Progenitor cell of endocrine pancreas (in vitro differentiated cells): ENCODE measurements around the gene RRP36. TPM values are rescaled to one million over a fixed set of nuclear protein-coding genes. Genes with fewer than 3 reads are reported as not detected.

Source experiments
- DNase-seq: peaks from one replicate; pipeline ENCODE4 v3.0.0; 2021; ENCODE audit warnings: low spot score; ENCODE audit not compliant: unreplicated experiment
- H3K27ac Mint-ChIP-seq: 2 replicates; pipeline ENCODE4 v1.8.0; 2021; ENCODE audit warnings: mild to moderate bottlenecking, moderate library complexity, mixed read lengths
- H3K27me3 Mint-ChIP-seq: 2 replicates; pipeline ENCODE4 v1.8.0; 2021; ENCODE audit warnings: mixed read lengths
- H3K36me3 Mint-ChIP-seq: 2 replicates; pipeline ENCODE4 v1.8.0; 2022; ENCODE audit warnings: mixed read lengths; ENCODE audit not compliant: insufficient read depth
- H3K4me1 Mint-ChIP-seq: 2 replicates; pipeline ENCODE4 v1.8.0; 2021; ENCODE audit warnings: low read depth, mixed read lengths
- H3K4me3 Mint-ChIP-seq: 2 replicates; pipeline ENCODE4 v1.8.0; 2021; ENCODE audit warnings: low read depth, mild to moderate bottlenecking, moderate library complexity, mixed read lengths
- H3K9me3 Mint-ChIP-seq: 2 replicates; pipeline ENCODE4 v1.8.0; 2021; ENCODE audit warnings: low read depth, mixed read lengths
- CTCF ChIP-seq: fragments of 200-600 bp; sonication (generic); IDR thresholded peaks from one replicate; pipeline ENCODE4 v1.5.0; 2021; ENCODE audit warnings: antibody characterized with exemption, mild to moderate bottlenecking; ENCODE audit not compliant: unreplicated experiment
- long read RNA-seq: library from polyadenylated mRNA; unstranded; transcript quantifications from one replicate; pipeline ENCODE4 v2.0.0, GENCODE V29; 2020
- total RNA-seq: library from RNA; stranded (reverse); gene quantifications from 2 replicates; pipeline ENCODE4 v1.2.1, GENCODE V29; 2021

The RRP36 gene, protein sequence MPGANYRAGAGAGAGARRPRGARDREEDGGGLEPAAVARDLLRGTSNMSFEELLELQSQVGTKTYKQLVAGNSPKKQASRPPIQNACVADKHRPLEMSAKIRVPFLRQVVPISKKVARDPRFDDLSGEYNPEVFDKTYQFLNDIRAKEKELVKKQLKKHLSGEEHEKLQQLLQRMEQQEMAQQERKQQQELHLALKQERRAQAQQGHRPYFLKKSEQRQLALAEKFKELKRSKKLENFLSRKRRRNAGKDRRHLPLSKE
- total RNA-seq = 60.6 and 62.4 TPM in 2 replicates
- long read RNA-seq = 0 reads

- DNase-seq = peak; percentile 49
- H3K4me3 Mint-ChIP-seq = peak within 1 kb of the TSS; percentile 98
- H3K36me3 Mint-ChIP-seq = peaks cover 14% of the 10 kb centered on the region
- no peaks in the 10 kb centered on the region for H3K9me3 Mint-ChIP-seq
- no peaks in the 10 kb centered on the region for H3K4me1 Mint-ChIP-seq
- H3K27me3 Mint-ChIP-seq = no peaks in the 10 kb centered on the region
- peak within 1 kb of the TSS; percentile 95 for H3K27ac Mint-ChIP-seq
- no peak for TF ChIP-seq CTCF
Observed at GRCh38 chr6:43021270-43022047, at the start of gene RRP36. RRP36 (plus strand) TSS chr6:43021623; CDS start chr6:43021655, 32 bp downstream.

DNA sequence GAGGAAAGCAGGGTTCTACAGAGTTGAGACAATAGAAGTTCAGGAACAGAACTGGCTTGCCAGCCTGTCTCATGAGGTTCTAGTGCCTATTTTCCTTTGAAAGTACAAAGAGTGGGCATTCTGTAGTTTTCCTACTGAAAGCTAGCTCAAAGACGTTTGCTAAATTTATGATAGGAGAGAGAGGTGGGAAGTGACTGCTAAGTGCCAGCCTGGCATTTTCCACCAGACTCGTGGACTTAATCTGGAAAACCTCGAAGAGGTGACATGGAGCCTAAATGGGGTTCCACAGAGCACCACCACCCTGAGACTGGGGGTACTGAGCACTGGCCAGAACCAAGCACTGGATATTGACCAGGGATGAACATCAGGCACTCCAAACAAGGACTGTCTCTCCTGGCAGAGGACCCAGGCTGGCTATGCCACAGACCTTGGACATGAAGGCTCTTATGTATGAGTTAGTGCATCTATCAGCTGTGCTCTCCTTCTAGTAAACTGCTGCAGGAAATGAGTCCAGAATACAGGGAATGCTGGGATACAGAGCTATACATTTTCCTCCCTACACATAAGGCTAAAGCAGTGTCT, 49.6 kb upstream of the RRP36 start:
- Mint-ChIP-seq H3K27ac (no peak overlapping the region), H3K27me3 (no peaks in the 10 kb centered on the region), H3K4me3 (no peak overlapping the region)

DNA sequence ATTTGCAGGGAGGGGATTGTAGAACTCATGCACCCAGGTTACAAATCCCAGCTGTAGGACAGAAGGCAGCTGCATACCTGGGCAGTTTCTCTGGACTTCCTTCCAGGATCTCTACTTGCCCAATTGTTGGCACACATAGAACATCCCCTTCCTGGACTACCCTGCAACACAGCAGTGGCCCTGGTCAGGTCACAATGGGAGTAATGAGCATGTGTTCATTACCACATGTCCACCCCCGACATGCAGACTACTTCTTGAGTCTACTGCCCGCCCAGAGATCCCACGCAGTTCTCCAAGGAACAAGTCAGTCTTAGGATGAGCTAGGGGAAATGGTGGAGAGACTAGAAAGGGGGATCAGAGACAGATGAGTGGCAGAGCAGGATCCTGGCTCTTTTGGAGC, 47.5 kb upstream of the RRP36 start:
- no peak overlapping the region for H3K27ac Mint-ChIP-seq
- peaks cover 6% of the 10 kb centered on the region for H3K4me1 Mint-ChIP-seq
- no peak for DNase-seq
- no peaks in the 10 kb centered on the region for H3K27me3 Mint-ChIP-seq
- peaks cover 5% of the 10 kb centered on the region for H3K36me3 Mint-ChIP-seq
- TF ChIP-seq CTCF = no peak
- no peaks in the 10 kb centered on the region for H3K9me3 Mint-ChIP-seq
- no peak overlapping the region for H3K4me3 Mint-ChIP-seq

More for the DNA sequence above, 49.6 kb upstream of the RRP36 start:
- Mint-ChIP-seq H3K36me3 (peaks cover 6% of the 10 kb centered on the region), H3K9me3 (no peaks in the 10 kb centered on the region), H3K4me1 (peaks cover under 1% of the 10 kb centered on the region)
- DNase-seq = no peak
- no peak for TF ChIP-seq CTCF

DNA sequence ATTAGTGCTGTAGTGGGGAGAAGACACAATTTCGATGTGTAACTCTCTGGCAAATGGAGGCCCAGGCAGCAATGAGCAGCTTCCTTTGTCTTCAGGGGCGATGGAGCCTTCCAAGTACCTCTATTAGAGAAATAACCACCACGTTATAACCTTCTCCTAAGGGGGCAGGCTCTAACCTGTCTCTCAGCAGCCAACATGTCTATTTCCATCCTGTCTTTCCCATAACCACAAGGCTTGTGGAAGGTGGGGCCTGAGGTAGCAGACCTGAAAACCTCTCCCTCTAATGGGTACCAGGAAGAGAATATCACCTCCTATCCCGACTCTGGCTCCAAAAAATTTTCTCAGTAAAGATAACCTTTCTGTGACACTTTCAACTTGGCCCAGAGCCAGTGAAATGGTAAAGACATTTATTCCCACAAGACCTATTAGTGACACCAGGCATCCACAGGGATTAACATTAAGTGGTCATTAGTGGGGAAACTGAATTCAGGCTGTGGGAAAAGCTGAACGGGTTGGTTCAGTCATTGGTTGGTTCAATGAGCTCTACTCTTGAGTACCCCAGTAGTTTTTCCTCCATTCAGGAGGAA, 46.4 kb upstream of the RRP36 start:
- H3K4me1 Mint-ChIP-seq = peaks cover 15% of the 10 kb centered on the region
- H3K27me3 Mint-ChIP-seq = no peaks in the 10 kb centered on the region
- H3K36me3 Mint-ChIP-seq = peaks cover 4% of the 10 kb centered on the region
- DNase-seq = no peak
- no peaks in the 10 kb centered on the region for H3K9me3 Mint-ChIP-seq
- no peak overlapping the region for H3K27ac Mint-ChIP-seq
- no peak for TF ChIP-seq CTCF
- H3K4me3 Mint-ChIP-seq = no peak overlapping the region

- DNase-seq = peak; percentile 26
- H3K4me1 Mint-ChIP-seq = peaks cover 15% of the 10 kb centered on the region
- H3K27ac Mint-ChIP-seq = peak overlapping the region; percentile 93
- H3K9me3 Mint-ChIP-seq = no peaks in the 10 kb centered on the region
- peaks cover 4% of the 10 kb centered on the region for H3K36me3 Mint-ChIP-seq
- peak overlapping the region; percentile 80 for H3K4me3 Mint-ChIP-seq
- H3K27me3 Mint-ChIP-seq = no peaks in the 10 kb centered on the region
- TF ChIP-seq CTCF = no peak
Observed at GRCh38 chr6:42978487-42978838, 43.0 kb upstream of the RRP36 start.
